WTC11 (cell line): Measurements from ENCODE around the gene TSC22D4. TPM values are rescaled to one million over a fixed set of nuclear protein-coding genes. Genes with fewer than 3 reads are reported as not detected.

Experiments
- ATAC-seq: fragments of 200-7000 bp; cut with Tn5 transposase; 2 replicates; pipeline ENCODE4 v1.10.0; 2021; ENCODE audit warnings: mild to moderate bottlenecking, moderate library complexity
- CTCF ChIA-PET: fragments of 300-600 bp; sonication (Branson Sonifier 250); formaldehyde crosslinking; loops from one replicate; lab custom pipeline; 2021; ENCODE audit warnings: antibody characterized with exemption; lab: Charles Lee
- POLR2A ChIA-PET: fragments of 350-600 bp; sonication (Branson Sonifier 250); formaldehyde crosslinking; loops from one replicate; lab custom pipeline; 2021; ENCODE audit warnings: antibody characterized with exemption; lab: Charles Lee
- DNase-seq: peaks from one replicate; pipeline ENCODE4 v3.0.0; 2021; ENCODE audit warnings: low spot score
- H3K27ac Mint-ChIP-seq: 2 replicates; pipeline ENCODE4 v1.8.0; 2021; ENCODE audit warnings: mixed read lengths
- H3K27me3 Mint-ChIP-seq: 2 replicates; pipeline ENCODE4 v1.8.0; 2021; ENCODE audit warnings: low read depth, mild to moderate bottlenecking, moderate library complexity, mixed read lengths
- H3K36me3 Mint-ChIP-seq: 2 replicates; pipeline ENCODE4 v1.8.0; 2021; ENCODE audit warnings: mixed read lengths
- H3K4me1 Mint-ChIP-seq: 2 replicates; pipeline ENCODE4 v1.8.0; 2022; ENCODE audit warnings: mixed read lengths
- H3K4me3 Mint-ChIP-seq: 2 replicates; pipeline ENCODE4 v1.8.0; 2021; ENCODE audit warnings: mild to moderate bottlenecking, moderate library complexity, mixed read lengths
- H3K9me3 Mint-ChIP-seq: 2 replicates; pipeline ENCODE4 v1.8.0; 2021; ENCODE audit warnings: mixed read lengths
- ARID4B ChIP-seq: sonication (generic); formaldehyde crosslinking; IDR thresholded peaks from 2 replicates; pipeline ENCODE4 v1.8.0; 2023; ENCODE audit warnings: missing genetic modification reagents, mild to moderate bottlenecking, borderline replicate concordance
- ATF1 ChIP-seq: sonication (generic); formaldehyde crosslinking; IDR thresholded peaks from 2 replicates; pipeline ENCODE4 v1.8.1; 2023; ENCODE audit warnings: mild to moderate bottlenecking, moderate library complexity, missing genetic modification reagents
- CTCF ChIP-seq: fragments of 200-600 bp; IDR thresholded peaks from 2 replicates; pipeline ENCODE4 v1.8.0; 2022; ENCODE audit warnings: antibody characterized with exemption
- GRHL2 ChIP-seq: fragments of 250-450 bp; sonication (Bioruptor Pico); IDR thresholded peaks from 2 replicates; pipeline ENCODE4 v1.8.0; 2022; ENCODE audit warnings: mild to moderate bottlenecking, moderate library complexity; ENCODE audit not compliant: insufficient replicate concordance, severe bottlenecking
- GTF2I ChIP-seq: fragments of 250-450 bp; sonication (Bioruptor Pico); conservative IDR thresholded peaks from 2 replicates; pipeline ENCODE4 v1.4.0; 2021; ENCODE audit warnings: mild to moderate bottlenecking
- HMGXB4 ChIP-seq: sonication (generic); formaldehyde crosslinking; IDR thresholded peaks from 2 replicates; pipeline ENCODE4 v1.8.1; 2023; ENCODE audit warnings: mild to moderate bottlenecking, moderate library complexity, missing genetic modification reagents
- IRF1 ChIP-seq: sonication (generic); formaldehyde crosslinking; IDR thresholded peaks from 2 replicates; pipeline ENCODE4 v1.8.0; 2023; ENCODE audit warnings: missing genetic modification reagents
- IRF2 ChIP-seq: sonication (generic); formaldehyde crosslinking; IDR thresholded peaks from 2 replicates; pipeline ENCODE4 v1.8.0; 2022; ENCODE audit warnings: low read depth, missing genetic modification reagents, borderline replicate concordance
- JAZF1 ChIP-seq: fragments of 250-450 bp; sonication (Bioruptor Pico); IDR thresholded peaks from 2 replicates; pipeline ENCODE4 v1.9.0; 2021; ENCODE audit warnings: moderate library complexity, mild to moderate bottlenecking, inconsistent platforms
- KAT7 ChIP-seq: sonication (generic); formaldehyde crosslinking; IDR thresholded peaks from 2 replicates; pipeline ENCODE4 v1.8.1; 2023; ENCODE audit warnings: missing genetic modification reagents, mild to moderate bottlenecking, borderline replicate concordance
- MXD4 ChIP-seq: fragments of 250-450 bp; sonication (Bioruptor Pico); IDR thresholded peaks from 2 replicates; pipeline ENCODE4 v1.8.0; 2021; ENCODE audit warnings: mild to moderate bottlenecking, moderate library complexity, borderline replicate concordance
- NFE2L1 ChIP-seq: sonication (generic); formaldehyde crosslinking; IDR thresholded peaks from 2 replicates; pipeline ENCODE4 v1.8.1; 2023; ENCODE audit warnings: missing genetic modification reagents
- NR2C2 ChIP-seq: sonication (generic); formaldehyde crosslinking; IDR thresholded peaks from 2 replicates; pipeline ENCODE4 v1.8.0; 2022; ENCODE audit warnings: mild to moderate bottlenecking, missing genetic modification reagents
- RELA ChIP-seq: sonication (generic); formaldehyde crosslinking; IDR thresholded peaks from 2 replicates; pipeline ENCODE4 v1.8.1; 2022; ENCODE audit warnings: missing genetic modification reagents, mild to moderate bottlenecking, borderline replicate concordance
- SP1 ChIP-seq: sonication (generic); formaldehyde crosslinking; conservative IDR thresholded peaks from 2 replicates; pipeline ENCODE4 v1.8.1; 2022; ENCODE audit warnings: missing genetic modification reagents
- TEAD4 ChIP-seq: sonication (generic); formaldehyde crosslinking; IDR thresholded peaks from 2 replicates; pipeline ENCODE4 v1.8.0; 2022; ENCODE audit warnings: mild to moderate bottlenecking, missing genetic modification reagents
- ZMAT4 ChIP-seq: fragments of 250-450 bp; sonication (Bioruptor Pico); IDR thresholded peaks from 2 replicates; pipeline ENCODE4 v1.9.0; 2021; ENCODE audit warnings: mild to moderate bottlenecking
- ZNF232 ChIP-seq: sonication (generic); formaldehyde crosslinking; IDR thresholded peaks from 2 replicates; pipeline ENCODE4 v1.8.0; 2022; ENCODE audit warnings: mild to moderate bottlenecking, missing genetic modification reagents
- ZNF671 ChIP-seq: fragments of 250-450 bp; sonication (Bioruptor Pico); IDR thresholded peaks from 2 replicates; pipeline ENCODE4 v1.8.0; 2021; ENCODE audit warnings: mild to moderate bottlenecking
- total RNA-seq: library from RNA; stranded (reverse); gene quantifications from 3 replicates; pipeline ENCODE4 v1.2.3, GENCODE V29; 2021

TSC22D4 gene
- total RNA-seq, 1 experiment from 2014 or later = 34.5 TPM

GRCh38 chr7:100484673-100485045 lies 5.6 kb upstream of the TSC22D4 start:
- H3K36me3 Mint-ChIP-seq = no peaks in the 10 kb centered on the region
- TF ChIP-seq ZMAT4 (CRISPR knock-in tag) (no peak), ARID4B (no peak), TEAD4 (CRISPR knock-in tag) (no peak)
- TF ChIP-seq, all 79 proteins: peak for 0
- CTCF ChIA-PET = interaction anchor here (1.1 kb wide), 1 partner anchor 15 kb away, joined by 7 read pairs; no protein-coding TSS in a partner anchor
- Mint-ChIP-seq H3K27ac (no peak overlapping the region), H3K9me3 (no peaks in the 10 kb centered on the region), H3K4me3 (peak overlapping the region; percentile 73), H3K27me3 (no peaks in the 10 kb centered on the region), H3K4me1 (peaks cover 30% of the 10 kb centered on the region)
- no peak for DNase-seq
- no peak for ATAC-seq
- POLR2A ChIA-PET = no interaction called here

GRCh38 chr7:100483722-100484672 lies 5.0 kb upstream of the TSC22D4 start, which contains the start of gene NYAP1:
Gene NYAP1, plus strand, starts transcription at chr7:100483927. Its CDS starts 1,385 bp downstream, at chr7:100485312.
- Mint-ChIP-seq H3K27ac (no peak within 1 kb of the TSS; the same call in 1 of the 2 replicates), H3K27me3 (no peaks in the 10 kb centered on the region), H3K9me3 (no peaks in the 10 kb centered on the region), H3K4me1 (peaks cover 30% of the 10 kb centered on the region), H3K4me3 (peak within 1 kb of the TSS; percentile 86), H3K36me3 (no peaks in the 10 kb centered on the region)
- no peak for TF ChIP-seq JAZF1 (CRISPR knock-in tag)
- peak; percentile 67 for TF ChIP-seq SP1
- TF ChIP-seq MXD4 (CRISPR knock-in tag) = no peak
- no peak for TF ChIP-seq GTF2I (CRISPR knock-in tag)
- no peak for TF ChIP-seq GRHL2 (CRISPR knock-in tag)
- peak; percentile 6; the same call in 1 of the 2 replicates for TF ChIP-seq KAT7 (CRISPR knock-in tag)
- no peak for TF ChIP-seq NR2C2 (CRISPR knock-in tag)
- TF ChIP-seq NFE2L1 (CRISPR knock-in tag) = no peak
- TF ChIP-seq ZNF232 (CRISPR knock-in tag) = no peak
- no peak for TF ChIP-seq ZNF671 (CRISPR knock-in tag)
- no peak for TF ChIP-seq ATF1
- DNase-seq (peak; percentile 63), ATAC-seq (peak; percentile 36)
- POLR2A ChIA-PET = interaction anchor here (0.6 to 0.7 kb wide), 2 partner anchors 102 to 343 kb away, joined by 3 to 4 read pairs; partner anchors contain the start of genes EPHB4, FBXO24 and LRCH4
- CTCF ChIA-PET = interaction anchor here (0.6 to 7.3 kb wide), 12 partner anchors 10 to 242 kb away, joined by 3 to 82 read pairs (median 4); partner anchors contain the start of gene MOSPD3

- peak overlapping the region; percentile 86 for H3K4me3 Mint-ChIP-seq
- H3K36me3 Mint-ChIP-seq = no peaks in the 10 kb centered on the region
- CTCF ChIA-PET = interaction anchor here (0.7 to 7.3 kb wide), 19 partner anchors 11 to 243 kb away, joined by 3 to 82 read pairs (median 5); partner anchors contain the start of genes AGFG2, FBXO24, LRCH4 and MOSPD3
- H3K27ac Mint-ChIP-seq = no peak overlapping the region
- H3K4me1 Mint-ChIP-seq = peaks cover 30% of the 10 kb centered on the region
- peak; percentile 58 for ATAC-seq
- DNase-seq = peak; percentile 83
- no peaks in the 10 kb centered on the region for H3K9me3 Mint-ChIP-seq
- POLR2A ChIA-PET = interaction anchor here (0.5 to 0.8 kb wide), 4 partner anchors 76 to 344 kb away, joined by 3 to 4 read pairs (median 3); partner anchors contain the start of genes EPHB4, FBXO24 and LRCH4
- no peaks in the 10 kb centered on the region for H3K27me3 Mint-ChIP-seq
- TF ChIP-seq IRF1 (CRISPR knock-in tag) = no peak
- no peak for TF ChIP-seq IRF2 (CRISPR knock-in tag)
- peak; percentile 14; the same call in 1 of the 2 replicates for TF ChIP-seq RELA (CRISPR knock-in tag)
- TF ChIP-seq HMGXB4 = peak; percentile 66; the same call in 1 of the 2 replicates
- TF ChIP-seq CTCF = peak; percentile 89
These were observed 4.2 kb upstream of the TSC22D4 start for GRCh38 chr7:100483090-100483721.
